KG1 (cell line): ENCODE data around the gene SLC8A1.

Experiments used
- DNase-seq: peaks from one replicate; lab custom pipeline; 2025; lab: John Stamatoyannopoulos, UW

SLC8A1 gene

DNA sequence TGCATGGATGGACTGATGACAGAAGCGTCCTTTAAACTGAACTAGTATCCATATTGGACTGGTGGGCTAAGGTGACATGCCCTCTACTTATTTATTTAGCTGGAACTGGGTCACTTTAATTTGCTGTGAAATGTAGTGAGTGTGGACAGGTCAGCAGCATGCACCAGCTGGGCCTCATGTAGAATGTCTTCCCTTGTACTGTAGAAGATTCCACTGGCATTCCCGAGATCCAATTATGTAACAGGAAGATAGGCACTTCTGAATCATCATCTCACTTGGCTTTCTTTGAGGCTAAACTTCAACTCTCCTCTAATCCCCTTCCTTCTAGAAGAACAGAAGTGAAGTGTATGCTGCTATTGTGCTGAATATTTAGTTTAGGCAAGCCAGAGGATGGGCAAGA is 296.2 kb downstream of the SLC8A1 start:
- no peak for DNase-seq

- DNase-seq: no peak
Observed at GRCh38 chr2:40150266-40150665, 301.6 kb downstream of the SLC8A1 start.

GRCh38 chr2:40148334-40148733 is 303.6 kb downstream of the SLC8A1 start:
- DNase-seq: no peak

DNA sequence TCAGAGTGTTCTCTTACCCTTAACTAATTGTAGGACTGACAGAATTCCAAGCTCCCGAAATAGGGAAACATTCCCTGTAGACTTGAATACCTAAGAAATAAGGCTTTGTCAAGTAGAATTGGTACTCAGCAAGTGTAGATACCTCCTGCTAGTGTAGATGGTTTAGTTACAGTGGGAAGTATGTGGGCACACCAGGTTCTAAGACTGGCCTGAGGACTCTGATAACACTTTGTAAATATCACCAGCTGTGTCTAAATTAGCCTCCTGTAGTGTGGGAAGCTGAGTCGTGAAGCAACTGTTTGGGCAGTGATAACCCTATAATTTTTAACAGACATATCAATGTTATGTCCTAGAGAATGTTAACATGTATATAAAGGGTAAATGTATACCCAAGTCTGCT is 304.5 kb downstream of the SLC8A1 start:
- DNase-seq: no peak

DNA sequence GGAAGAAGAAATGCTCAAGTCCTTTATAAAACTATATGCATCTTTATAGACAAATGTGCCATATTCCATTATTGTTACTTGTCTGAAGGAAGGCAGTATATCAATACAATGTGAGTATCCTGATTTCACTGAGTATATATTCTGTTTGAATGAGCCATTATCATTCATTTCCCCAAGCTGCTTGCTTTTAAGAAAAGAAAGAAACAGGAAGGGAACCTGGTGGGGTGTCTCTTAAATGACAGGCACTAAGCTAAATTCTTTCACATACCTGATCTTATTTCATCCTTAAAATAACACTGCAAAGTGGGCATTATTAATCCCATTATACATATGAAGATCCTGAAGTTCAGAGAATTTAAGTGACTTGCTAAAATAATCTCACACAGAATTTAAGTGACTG is 307.9 kb downstream of the SLC8A1 start:
- DNase-seq: no peak

GRCh38 chr2:40138314-40138713 is 313.6 kb downstream of the SLC8A1 start:
- DNase-seq: no peak

- DNase-seq: no peak
Observed at GRCh38 chr2:40131081-40131704, 320.7 kb downstream of the SLC8A1 start.

DNA sequence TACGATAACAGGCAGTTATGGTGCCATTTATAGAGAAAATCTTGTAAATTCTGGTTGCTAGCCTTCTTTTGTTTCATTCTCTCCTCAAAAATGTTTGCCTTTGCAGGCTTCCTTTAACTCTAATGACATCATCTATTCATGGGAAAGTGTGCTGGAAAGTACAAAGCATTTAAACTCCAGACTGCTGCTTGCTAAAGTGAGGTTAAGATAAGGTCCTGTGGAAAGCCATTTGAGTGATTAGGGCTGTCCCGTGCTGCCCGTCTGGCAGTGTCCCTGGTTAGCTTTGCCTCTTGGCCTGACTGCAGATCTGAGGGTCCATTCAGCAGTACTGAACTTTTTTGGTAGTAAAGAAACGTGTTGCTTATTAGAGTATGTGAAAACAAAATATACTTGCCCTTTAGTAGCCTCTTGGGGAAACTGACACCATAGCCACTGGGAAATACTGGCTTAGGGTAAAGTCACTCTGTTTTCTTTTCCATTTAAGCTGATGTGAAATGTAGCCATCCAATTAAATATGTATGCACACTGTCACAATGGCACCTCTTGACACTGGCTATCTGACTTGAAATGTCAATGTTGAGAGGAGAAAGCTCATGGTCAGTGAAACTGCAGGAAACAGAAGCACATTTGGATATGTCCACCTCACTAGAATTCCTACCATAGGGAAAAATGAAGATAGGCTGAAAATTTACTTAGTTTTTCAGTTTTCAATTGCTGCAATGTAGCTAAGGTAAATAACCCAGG is 321.5 kb downstream of the SLC8A1 start:
- DNase-seq: no peak

- no peak for DNase-seq
Observed at GRCh38 chr2:40129725-40130124, 322.2 kb downstream of the SLC8A1 start.

GRCh38 chr2:40128796-40129195 is 323.1 kb downstream of the SLC8A1 start:
- DNase-seq: no peak

GRCh38 chr2:40127890-40128557 is 323.9 kb downstream of the SLC8A1 start:
- no peak for DNase-seq

DNA sequence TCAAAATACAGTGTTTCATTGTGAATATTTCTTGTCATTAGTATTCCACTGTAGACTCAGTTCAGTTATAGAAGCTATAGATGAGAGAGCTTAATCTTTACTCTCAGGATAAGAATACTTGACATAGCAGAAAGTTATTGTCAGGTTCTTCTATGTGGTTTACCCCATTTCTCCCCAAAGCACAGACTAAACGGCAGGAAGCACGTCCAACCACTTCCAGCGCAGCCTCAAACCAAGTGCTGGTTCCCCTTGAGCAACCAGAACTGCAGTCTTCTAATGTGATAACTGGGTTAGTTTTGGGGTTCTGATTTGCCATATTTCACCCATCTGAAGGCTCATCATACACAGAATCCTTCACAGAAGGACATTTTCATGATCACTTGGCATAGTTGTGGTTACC is 324.7 kb downstream of the SLC8A1 start:
- DNase-seq: peak; percentile 30

- DNase-seq: no peak
Observed at GRCh38 chr2:40126006-40126405, 325.9 kb downstream of the SLC8A1 start.

DNA sequence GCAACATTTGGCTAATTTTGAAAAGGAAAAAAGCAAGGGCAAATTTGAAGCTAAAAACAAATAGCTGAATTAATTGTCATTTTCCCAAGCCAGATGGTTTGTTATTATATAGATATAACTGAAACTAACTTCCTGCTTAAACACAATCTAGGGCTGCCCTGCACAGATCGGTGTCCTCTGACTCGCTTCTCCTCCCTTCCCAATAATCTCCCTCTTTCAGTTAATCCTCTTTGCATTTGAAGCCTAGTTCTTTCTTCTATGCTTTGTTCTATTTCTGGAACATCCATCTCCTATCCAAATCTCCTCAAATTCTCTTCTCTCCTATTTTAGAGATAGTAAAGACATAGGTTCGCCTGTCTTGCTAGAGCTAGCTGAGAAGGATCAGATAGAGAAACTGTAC is 328.1 kb downstream of the SLC8A1 start:
- no peak for DNase-seq

DNA sequence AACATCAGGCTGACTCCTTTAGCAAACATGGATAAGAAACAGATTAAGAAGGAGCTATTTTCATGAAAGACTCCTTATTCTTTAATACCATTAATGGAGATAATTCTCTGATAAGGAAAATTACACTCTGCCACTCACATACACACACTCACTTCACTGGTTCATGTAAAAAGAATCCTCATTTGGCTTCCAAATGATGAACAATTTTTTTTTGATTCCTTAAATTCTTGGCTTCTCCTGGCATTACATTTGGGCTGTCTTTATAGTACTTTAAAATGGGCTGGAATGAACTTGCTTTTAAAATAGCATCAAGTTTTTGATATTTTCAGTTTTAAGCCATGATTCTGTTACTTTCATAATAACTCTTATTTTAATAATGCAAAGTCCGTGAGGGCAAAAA is 328.6 kb downstream of the SLC8A1 start:
- no peak for DNase-seq

DNA sequence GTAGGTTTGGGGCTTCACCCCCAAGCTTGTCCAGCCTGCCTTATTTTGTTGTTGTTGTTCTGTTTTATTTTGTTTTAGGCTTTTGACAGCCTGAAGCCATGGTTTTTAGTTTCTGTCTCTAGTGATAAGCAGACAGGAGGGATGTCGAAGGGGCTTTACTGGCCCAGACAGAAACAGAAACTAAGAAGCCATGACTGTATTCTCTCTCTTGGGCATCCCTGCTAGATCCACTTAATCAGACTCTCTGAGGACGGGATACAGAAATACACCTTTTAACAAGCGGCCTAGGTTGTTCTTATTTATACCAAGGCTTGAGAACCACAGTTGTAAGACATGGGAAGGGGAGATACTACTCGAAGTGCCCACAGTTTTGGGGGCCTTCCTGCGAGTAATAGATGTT is 330.9 kb downstream of the SLC8A1 start:
- no peak for DNase-seq

- no peak for DNase-seq
Observed at GRCh38 chr2:40120026-40120425, 331.9 kb downstream of the SLC8A1 start.

DNA sequence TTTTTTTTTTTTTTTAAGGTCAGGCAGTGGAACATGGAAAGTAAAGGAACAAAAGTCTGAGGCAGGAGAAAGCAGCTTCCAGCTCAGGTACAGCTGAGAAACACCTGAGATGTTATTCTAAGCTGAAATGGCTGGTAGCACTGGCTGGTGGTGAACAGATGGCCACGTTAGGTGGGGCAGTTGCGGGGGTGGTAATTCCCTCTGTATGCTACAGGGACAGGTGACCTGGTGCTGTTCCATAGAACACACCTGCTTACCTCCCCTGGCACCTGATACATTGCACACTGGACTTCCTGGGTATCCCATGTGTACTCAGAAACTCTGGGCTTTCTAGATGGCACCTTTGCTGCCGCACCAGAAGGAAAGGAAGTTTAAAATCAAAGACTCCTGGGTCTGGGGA is 333.3 kb downstream of the SLC8A1 start:
- DNase-seq: no peak

DNA sequence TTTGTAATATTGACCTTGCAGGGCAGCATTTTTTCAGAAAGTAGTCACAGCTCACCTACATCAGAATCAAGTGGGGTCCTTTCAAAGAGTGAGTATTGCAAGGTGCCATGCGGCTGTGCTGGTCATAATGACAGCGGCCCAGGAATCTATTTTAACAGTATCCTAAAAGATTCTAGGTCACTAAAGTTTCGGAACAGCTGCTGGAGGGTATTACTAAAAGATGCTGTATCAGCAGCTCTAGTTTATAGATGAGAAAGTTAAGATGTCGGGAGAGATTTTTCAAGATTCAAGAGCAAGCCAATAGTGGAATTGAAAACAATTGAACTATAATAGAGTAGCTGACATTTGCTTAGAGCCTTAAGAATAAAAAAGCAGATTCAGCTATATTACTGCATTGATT is 336.0 kb downstream of the SLC8A1 start:
- DNase-seq: no peak

- DNase-seq: no peak
Observed at GRCh38 chr2:40115348-40115747, 336.5 kb downstream of the SLC8A1 start.

DNA sequence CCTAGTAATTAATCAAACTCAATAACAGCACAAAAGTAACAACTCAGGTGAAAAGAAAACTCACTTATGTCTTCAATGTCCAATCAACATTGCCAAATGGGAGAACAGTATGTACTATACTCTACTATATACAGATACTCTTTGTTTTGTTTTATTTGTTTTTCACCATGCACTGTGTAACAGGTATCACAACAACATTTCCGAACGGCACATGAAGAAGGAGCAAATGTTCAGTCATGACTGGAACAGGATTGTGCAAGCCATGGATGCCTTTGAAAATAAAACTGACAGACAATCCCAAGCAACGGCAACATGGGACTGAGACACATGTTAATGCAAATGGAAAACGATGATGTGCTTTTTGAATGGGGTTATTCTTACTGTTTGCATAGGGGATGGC is 337.9 kb downstream of the SLC8A1 start:
- no peak for DNase-seq

DNA sequence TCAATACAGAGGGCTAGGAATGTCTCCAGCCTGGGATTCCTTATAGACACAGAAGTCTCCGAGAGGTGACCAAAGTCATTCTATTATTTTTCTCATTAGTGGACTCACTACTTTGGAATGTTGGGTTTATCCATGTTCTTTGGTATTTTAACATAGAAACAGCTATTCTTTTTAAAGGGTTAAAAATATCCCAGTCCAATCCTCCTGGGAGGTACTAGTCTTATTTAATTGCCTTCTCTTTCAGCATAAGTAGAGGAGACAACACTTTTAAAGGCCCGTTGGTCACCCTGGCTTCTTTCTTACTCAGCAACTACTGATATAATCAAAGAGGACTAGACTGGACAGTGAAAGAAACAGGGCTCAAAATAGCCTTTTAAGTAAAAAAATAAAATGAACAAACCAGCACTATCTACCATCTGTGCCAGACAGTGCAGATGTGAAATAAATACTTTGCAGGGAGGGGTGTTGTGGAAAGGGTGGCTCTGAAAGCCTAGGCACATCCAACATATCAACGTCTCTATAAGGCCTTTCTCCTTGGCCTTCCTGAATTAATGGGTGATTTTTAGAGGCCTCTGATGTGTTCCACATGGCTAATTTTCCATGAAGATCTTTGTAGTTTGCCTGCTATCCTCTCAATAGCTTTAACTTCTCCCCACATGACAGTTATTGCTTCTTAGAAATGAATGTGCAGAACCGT is 338.5 kb downstream of the SLC8A1 start:
- no peak for DNase-seq

- no peak for DNase-seq
Observed at GRCh38 chr2:40109381-40109780, 342.5 kb downstream of the SLC8A1 start.
